Erythroblast (primary cell): ENCODE results near the gene GALNT7.

Experiments used
- GATA1 ChIP-seq: IDR thresholded peaks from 2 replicates; pipeline ENCODE4 v1.6.1; 2011; ENCODE audit warnings: low read depth, mild to moderate bottlenecking, control low read depth, low read length, moderate library complexity
- POLR2A ChIP-seq: IDR thresholded peaks from 2 replicates; pipeline ENCODE4 v1.6.1; 2011; ENCODE audit warnings: mild to moderate bottlenecking, low read length

GRCh38 chr4:173258866-173259265, 90.3 kb downstream of the GALNT7 start:
- no peak for TF ChIP-seq POLR2A
- no peak for TF ChIP-seq GATA1
